GM21528 (cell line): ENCODE data around the gene DIO2.

Experiments used
- ATAC-seq: cut with Tn5 transposase; IDR thresholded peaks from one replicate; pipeline ENCODE4 v1.9.1; 2021; ENCODE audit warnings: mild to moderate bottlenecking, moderate library complexity; ENCODE audit not compliant: unreplicated experiment, low FRiP score

DIO2 gene

DNA sequence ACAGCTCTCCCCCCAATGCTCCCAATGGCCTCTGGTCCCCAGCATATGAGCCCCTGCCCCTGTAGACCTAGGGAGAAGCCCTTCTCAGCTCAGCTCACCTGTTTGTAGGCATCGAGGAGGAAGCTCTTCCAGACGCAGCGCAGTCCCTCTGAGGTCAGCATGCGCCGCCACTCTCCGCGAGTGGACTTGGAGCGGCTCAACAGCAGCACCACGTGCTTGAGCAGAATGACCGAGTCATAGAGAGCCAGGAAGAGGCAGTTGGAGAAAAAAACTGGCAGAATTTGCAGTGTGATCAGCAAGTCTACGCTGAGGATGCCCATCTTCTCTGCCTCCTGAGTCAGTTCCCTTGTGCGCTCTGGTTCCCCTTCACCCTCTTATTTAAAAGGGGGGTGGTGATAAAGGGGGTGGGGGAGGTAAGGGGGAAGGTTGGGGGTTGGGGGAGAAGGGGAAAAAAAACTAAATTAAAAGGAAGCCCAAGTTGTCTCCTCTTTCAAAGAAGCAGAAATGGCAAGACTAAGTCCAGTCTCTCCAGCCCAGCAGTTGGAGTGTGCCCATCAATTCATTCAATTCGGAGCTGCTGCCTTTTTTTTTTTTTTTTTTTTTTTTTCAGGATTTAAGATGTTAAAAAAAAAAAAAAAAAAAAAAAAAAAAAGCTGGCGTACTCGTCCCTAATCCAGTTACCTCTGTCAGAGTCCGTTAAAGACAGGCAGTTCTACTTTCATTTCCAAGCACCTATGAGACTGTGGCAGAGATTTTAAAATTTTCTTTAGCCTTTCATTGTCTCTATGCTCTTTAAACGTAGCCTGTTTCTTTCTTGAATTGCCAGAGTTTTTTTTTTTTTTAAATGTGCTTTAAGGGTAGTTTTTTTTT, at the start of gene DIO2:
DIO2 (minus strand) TSS at position 352 of the 870 bp plus-strand sequence; CDS start at position 320, 32 bp downstream.
- ATAC-seq = no peak

DNA sequence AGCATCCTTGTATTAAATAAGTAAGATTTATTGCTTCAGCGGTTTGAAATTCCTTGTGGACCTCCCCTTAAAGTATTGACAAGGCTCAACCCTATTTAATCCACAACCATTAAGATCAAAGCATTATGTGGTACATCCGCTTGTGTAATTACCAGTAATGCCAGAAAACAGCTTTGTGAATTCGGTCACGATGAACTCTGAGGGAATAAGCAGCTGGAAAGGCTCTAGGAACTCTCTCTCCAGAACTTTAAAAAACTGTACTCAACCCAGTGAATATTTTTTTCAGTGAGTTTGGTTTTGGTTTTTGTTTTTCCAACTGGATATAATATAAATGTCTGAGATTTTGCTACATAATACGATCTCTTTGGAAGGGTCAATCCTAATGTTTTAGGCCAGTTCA, 49.3 kb upstream of the DIO2 start:
- ATAC-seq = no peak

DNA sequence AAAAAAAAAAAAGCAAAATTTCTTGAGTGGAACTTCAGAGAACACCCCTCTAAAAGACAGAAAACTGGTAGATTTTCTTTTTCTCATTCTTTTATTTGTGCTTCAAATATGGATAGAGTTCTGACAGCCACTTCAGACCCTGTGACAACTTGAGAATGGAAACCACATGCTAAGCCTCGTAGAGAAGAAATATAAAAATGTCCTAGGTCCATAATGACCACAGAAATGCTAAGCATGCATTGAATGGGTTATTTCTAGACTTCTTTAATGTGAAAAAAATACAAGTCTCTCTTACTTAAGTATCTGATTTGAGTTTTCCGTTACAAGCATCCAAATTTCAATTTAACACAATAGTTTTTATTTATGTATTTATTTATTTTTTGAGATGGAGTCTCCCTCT, 28.3 kb upstream of the DIO2 start:
- no peak for ATAC-seq

DNA sequence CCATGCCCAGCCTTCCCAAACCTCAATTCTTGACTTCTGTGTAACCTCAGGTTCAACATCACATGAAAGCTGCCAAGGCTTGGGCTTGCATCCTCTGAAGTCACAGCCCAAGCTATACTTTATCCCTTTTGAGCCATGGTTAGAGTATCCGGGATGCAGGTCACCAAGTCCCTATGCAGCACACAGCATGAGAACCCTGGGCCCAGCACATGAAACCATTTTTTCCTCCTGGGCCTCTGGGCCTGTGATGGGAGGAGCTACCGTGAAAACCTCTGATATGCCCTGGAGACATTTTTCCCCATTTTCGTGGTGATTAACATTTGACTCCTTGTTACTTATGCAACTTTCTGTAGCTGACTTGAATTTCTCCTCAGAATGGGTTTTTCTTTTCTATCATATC, 25.8 kb upstream of the DIO2 start:
- ATAC-seq = no peak

DNA sequence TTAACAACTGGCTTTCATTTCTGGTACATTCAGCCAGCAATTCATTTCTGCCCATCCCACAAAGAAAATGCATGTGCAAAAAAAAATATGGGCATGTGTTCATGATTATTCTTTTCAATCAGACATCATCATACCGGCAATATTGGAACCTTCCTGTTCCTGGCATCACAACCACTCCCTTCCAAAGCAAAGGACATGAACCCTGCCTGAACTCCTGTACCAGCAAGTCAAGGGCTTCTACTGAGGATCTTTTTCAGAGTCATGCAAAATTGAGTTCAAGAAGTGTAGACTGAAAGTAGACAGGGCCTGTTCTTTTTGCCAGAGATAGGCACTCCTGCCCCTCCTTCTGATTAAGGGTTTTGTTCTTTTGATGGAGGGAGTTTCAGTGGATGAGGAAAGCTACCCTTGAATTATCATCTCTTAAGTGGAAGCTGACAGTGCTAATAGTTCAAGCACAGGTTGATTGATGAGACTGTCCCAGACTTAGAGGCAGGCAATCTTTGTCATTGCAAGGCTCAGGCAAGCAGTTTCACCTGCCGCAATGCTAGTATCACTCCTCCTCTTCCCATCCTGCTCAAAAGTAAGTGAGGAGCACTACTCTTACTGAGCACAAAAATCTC, 22.3 kb upstream of the DIO2 start:
- ATAC-seq = no peak

DNA sequence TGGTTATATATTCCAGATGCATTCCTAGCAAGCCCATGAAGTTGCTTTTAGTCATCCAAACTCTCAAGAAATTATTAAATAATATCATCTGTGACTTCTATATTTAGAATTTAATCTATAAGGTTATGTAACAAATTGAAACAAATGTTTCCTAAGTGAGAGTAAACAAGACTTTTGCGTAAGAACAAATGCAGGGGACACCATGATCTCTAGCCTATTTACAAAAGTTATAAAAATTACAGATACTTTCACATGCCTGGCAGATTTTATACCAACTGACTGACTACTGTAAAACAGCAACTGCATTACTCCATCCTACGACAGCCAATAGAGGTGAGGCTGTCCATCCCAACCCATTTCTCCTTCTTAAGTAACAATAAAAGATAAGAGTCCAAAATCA, 20.4 kb upstream of the DIO2 start:
- no peak for ATAC-seq

DNA sequence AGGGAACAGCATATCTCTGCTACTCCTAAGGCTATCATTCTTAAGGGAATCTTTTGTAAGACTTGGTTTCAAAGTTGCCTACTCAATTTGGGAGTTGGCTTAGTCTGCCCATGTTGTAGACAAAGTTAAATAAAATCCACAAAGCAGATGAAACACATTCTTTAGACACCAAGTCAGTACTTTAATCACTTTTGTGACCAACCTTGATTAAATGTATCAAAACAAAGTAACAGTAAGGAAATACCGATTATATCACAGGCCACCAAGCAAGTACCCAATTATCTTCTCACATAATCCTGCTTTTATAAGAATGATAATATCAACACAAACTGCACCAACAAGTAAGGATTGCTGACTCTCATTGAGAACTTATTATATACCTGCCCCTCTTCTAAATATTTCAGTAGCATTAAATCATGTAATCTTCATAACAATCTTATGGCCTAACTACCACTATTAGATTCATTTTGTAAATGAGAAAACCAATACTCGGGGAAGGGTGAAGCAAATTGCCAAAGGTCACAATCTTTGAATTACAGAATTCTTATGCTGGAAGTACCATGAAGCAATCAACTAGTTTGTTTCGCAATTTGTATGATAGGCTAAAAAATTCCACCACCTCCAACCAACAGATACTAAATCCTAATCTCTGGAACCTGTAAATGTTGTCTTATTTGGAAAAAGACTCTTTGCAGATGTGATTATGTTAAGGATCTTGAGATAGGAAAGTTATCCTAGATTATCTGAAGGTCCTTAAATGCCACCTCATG, 12.6 kb upstream of the DIO2 start:
- no peak for ATAC-seq

DNA sequence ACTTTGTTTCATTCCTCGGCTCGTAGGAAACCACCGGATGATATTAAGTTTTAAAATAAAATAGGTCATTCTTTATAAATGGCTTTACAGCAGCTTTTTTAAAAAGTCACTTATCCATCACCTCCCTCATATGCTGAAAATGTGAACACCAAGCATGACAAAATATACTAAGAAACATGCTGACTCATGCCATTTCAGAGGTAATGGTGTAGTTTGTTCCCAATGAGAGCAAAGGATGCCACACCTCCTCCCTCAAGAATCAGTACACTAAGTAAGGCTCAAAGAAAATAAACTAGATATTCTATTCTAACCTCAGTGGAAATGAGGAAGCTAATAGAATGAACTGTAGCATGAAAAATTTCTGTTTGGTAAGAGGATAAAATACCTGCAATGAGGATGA, 5.5 kb upstream of the DIO2 start:
- no peak for ATAC-seq

DNA sequence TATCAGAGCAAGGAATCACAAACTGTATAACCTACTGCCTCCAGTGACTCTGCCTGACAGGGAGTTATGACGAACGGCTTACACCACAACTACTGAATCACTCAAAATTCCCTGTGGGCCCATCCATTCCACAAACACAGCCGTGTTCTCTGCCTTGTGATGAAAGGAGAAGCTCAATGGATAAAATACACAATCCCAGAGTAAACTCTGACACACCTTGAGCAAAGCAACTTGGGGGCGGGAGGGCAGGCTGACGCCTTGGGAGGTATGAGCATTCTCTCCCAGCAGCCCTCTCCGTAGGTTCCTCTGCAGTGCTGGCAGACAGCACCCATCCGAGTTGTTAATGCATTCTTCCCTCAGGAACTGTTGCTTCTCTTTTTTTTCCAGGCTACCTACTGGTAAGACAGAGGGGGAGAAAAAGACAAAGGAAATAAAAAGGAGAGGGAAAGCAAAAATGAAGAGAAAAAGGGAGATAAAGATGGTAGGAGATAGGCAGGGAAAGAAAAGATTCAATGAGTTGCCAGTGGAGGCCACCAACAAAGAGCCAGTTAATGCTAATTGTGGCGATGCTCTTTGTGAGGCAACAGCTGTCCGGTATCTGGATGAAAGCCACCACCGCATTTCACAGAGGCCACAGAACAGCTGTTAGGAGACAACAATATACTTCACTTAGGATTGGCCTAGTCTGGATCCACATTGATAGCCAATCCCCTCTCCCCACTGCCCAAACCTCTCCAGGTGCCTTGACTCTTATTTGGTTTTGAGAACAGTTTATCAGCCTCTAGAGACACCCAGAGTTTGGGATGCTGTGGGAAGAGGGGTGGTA, 4.7 kb upstream of the DIO2 start:
- ATAC-seq = no peak

DNA sequence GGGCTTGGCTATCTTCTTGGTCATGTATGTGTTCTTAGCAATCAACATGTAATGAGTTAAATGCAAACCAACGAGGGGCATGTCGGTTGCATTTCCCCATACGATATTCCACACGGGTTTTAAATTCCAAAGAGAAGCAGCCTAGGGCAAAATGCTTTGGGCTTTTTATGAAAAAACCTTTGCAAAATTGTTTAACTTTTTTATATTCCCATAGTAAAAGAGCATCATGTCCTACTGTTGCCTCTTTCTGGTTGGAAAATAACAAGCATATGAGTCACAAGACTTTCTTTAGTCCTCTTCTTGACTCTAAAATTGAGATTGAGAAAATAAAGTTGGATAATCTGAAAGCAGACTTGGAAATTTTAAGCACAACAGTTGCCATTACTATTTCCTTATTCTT, 3.8 kb upstream of the DIO2 start:
- ATAC-seq = no peak

DNA sequence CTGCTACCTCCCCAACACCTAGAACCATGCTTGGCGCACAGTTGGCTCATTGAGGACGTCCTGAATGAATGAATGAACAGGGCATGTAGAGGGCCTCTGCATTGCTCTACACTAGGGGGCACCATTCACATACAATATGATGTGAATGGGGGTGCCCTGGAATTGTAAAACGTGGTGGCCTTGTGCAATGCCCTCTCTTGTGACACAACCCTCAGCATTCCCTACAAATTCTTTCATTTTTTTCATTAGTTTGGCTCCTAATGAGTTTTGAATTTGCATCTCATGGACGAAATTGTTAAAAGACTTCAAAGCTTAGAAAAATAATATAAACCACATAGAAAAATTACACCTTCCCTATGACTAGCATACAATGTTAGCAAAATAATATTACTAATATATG, 2.3 kb upstream of the DIO2 start:
- ATAC-seq = no peak

DNA sequence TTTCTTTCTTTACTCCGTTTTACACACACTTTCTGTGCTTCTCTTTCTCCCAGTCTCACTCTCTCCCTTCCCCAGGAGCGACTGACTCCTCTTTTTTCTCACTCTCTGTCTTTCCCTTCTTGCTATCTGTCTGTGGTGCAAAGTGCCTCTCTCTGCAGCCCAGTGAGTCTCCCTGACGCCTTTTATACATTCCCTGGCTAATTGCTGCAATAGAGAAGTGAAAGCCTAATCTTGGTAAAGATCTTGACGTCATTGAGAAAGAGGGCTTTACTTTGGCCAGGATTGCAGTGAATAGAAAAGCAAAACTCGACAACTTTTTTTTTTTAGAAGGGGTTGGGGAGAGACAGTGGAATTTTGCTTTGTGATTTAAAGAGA, 706 bp upstream of the DIO2 start:
- ATAC-seq = no peak

DNA sequence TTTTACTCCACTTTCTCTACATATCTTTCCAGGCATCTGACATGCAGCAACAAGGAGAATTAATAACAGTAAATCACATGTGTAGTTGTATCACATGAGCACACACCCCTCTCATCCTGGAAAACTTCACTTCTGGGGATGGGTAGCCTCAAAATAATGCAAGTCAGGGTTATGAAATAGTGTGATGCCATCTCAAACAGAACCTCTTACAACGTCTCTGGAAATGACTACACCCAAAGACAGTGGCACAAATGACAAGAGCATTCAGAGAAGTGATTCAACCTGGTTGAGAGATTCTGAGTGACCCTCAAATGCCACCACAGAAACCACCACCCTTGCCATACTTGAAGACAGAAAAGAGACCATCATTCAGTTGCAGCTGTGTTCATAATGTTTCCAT, 2.8 kb downstream of the DIO2 start:
- no peak for ATAC-seq

DNA sequence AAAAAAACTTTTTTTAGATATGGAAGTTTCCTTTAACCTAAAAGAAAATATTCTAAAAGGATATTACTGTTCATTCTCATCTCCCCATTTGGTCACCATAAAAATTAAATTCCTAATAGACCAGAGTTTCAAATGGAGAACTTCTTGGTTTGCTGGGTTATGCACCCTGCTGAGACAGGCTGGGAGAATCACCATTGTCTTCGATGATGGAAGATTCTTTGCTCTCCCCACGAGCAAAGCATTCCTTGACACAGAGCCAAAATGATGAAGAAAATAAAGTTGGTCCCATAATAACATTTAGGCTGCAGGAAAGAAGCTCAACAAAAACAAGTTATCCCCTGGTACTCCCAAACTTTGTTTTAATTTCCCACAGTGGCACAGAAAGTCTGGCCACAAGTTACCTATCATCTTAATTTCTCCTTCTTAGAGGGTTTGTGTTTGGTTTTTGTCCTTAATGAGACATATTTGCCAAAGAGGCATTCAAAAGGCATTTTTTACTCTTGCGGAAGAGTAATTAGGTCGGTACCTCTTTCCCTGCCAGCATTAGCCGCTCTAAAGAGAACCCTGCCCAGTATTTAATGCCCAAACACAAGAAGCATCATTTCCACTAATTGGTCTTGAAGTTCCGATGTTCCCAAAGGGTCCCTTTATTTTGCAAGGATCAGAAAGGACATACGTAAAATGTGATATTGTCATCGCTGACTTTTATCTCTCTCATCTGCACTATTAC, 4.8 kb downstream of the DIO2 start:
- no peak for ATAC-seq

DNA sequence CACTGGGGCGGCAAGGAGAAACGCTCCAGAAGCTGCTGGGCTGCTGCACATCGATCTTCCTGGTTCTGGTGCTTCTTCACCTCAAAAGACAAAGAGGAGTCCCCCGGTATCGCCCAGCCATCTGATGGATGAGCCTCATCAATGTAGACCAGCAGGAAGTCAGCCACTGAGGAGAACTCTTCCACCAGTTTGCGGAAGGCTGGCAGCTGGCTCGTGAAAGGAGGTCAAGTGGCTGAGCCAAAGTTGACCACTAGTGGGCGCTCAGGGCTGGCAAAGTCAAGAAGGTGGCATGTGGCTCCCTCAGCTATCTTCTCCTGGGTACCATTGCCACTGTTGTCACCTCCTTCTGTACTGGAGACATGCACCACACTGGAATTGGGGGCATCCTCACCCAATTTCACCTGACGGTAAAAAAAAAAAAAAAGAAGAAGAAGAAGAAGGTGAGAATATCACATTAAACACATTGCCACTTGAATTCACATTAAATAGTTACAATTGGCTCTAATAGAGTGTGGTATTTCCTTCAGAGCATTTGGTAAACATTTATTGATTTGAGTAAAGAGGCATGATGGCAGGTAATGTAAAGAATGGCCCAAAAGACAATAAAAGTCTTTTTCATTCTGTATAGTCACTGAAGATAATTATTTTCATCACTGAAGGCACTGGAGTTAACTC, 8.3 kb downstream of the DIO2 start:
- ATAC-seq = no peak

DNA sequence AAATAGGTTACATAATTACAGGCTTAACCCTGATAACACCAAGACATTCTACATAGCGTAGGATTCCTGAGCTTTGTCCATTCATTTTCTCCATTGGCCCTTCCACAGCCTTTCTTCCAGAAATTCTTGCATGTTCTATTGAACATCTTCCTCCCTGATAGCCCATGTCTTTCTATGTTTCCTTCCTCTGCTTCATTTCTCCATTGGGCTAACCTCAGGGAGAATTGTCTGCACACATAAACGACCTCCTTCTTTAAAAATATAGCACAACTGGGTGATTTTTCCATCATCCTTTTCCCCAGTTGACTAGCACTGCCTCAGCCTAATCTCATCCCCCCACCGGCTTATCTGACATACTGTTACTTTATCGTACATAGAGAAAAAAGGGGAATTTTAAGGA, 11.2 kb downstream of the DIO2 start:
- ATAC-seq = no peak

DNA sequence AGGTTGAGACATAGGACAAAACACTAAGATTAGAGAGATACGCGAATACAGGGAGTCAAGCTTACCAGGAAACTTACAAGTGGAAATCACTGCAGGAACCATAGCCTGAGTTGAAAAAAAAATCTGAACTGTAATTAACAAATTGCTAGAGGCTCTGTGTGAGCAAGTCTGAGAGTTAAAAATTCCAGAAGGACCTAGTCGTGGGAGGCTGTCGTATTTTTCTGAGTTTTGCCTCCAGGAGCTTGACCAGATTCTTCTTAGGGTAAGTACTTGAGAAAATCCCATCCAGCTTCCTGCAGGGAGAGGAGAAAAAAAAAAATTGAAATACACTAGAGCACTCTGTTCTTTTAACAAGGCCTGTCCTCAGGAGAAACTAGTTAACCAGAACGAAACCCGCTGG, 22.7 kb downstream of the DIO2 start:
- ATAC-seq = no peak

DNA sequence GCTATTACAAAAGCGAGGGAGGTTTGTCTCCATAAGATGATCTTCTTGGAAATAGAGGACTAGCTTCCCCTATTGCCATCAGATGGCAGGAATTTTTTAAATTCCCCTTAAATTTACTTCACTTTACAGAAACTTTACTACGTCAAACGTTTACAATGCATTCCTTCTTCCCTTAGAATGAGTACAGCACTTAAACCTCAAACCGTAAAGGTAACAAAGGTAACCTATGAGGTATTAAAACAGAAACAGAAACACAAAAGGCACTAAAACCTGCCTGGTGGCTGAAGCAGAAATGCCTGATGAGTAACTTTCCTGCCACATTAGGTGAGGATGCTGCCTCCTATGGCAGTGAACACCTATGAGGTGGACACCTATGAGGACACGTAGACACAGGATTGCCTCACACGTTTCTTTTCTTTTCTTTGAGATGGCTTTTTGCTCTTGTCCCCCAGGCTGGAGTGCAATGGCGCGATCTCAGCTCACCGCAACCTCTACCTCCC, 25.0 kb downstream of the DIO2 start:
- no peak for ATAC-seq

DNA sequence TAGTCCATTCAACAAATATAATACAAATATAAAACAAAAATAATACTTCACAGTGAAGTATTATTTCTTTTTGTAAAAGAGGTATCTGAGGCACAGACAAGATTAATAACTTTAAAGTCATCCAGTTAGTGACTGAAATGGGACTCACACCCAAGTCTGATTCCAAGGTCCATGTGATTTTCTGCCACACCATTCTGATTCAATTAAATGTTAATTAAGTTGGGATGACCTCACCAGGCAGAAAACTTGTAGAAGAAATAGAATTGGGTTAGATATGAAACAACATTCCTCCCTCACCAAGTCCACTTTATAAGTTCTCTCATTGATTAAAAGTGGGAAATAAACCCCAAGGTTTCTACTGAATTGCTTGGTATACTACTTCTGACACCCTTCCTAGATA, 34.4 kb downstream of the DIO2 start:
- no peak for ATAC-seq
